Measurements from ENCODE around the gene NUP210. TPM values are rescaled to one million over a fixed set of nuclear protein-coding genes. Genes with fewer than 3 reads are reported as not detected.

The NUP210 gene
- polyA plus RNA-seq, 1 of the 3 experiments (the other 2 are of a cell fraction): 1.8 TPM

DNA sequence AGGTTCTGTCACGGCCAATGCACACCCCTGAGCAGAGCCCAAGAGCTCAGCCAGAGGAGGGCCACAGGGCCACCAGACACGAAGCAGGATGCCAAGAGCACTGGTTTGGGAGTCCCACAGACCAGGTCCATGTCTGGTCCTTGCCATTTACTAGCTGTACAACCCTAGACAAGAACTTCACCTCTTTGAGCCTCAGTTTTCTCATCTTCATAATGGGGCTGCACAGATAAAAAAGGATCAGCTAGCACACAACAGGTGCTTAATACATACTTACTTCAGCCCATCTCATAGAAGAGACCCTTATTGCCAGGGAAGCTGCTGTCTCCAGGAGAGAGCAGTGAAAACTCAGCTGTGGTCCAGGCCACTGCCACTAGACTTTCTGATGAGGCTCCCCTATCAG lies 152.0 kb downstream of the NUP210 start (continued):
- TF ChIP-seq, protein P1, sequence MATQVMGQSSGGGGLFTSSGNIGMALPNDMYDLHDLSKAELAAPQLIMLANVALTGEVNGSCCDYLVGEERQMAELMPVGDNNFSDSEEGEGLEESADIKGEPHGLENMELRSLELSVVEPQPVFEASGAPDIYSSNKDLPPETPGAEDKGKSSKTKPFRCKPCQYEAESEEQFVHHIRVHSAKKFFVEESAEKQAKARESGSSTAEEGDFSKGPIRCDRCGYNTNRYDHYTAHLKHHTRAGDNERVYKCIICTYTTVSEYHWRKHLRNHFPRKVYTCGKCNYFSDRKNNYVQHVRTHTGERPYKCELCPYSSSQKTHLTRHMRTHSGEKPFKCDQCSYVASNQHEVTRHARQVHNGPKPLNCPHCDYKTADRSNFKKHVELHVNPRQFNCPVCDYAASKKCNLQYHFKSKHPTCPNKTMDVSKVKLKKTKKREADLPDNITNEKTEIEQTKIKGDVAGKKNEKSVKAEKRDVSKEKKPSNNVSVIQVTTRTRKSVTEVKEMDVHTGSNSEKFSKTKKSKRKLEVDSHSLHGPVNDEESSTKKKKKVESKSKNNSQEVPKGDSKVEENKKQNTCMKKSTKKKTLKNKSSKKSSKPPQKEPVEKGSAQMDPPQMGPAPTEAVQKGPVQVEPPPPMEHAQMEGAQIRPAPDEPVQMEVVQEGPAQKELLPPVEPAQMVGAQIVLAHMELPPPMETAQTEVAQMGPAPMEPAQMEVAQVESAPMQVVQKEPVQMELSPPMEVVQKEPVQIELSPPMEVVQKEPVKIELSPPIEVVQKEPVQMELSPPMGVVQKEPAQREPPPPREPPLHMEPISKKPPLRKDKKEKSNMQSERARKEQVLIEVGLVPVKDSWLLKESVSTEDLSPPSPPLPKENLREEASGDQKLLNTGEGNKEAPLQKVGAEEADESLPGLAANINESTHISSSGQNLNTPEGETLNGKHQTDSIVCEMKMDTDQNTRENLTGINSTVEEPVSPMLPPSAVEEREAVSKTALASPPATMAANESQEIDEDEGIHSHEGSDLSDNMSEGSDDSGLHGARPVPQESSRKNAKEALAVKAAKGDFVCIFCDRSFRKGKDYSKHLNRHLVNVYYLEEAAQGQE (IDR thresholded peaks at IDR 0.05; ENCODE audit: low read depth, low read length): no peak
- no peak for TF ChIP-seq TCF12 (IDR thresholded peaks at IDR 0.05)
- no peak for TF ChIP-seq FOXJ3 (CRISPR knock-in tag; IDR thresholded peaks at IDR 0.05)
- no peak for TF ChIP-seq TAF1 (IDR thresholded peaks at IDR 0.05; ENCODE audit: borderline replicate concordance, low read depth, low read length)
- no peak for TF ChIP-seq EZH2phosphoT487 (IDR thresholded peaks at IDR 0.05; ENCODE audit: borderline replicate concordance, low read depth)
- no peak for TF ChIP-seq SMC3 (IDR thresholded peaks at IDR 0.05; ENCODE audit: low read depth, low read length)

DNA sequence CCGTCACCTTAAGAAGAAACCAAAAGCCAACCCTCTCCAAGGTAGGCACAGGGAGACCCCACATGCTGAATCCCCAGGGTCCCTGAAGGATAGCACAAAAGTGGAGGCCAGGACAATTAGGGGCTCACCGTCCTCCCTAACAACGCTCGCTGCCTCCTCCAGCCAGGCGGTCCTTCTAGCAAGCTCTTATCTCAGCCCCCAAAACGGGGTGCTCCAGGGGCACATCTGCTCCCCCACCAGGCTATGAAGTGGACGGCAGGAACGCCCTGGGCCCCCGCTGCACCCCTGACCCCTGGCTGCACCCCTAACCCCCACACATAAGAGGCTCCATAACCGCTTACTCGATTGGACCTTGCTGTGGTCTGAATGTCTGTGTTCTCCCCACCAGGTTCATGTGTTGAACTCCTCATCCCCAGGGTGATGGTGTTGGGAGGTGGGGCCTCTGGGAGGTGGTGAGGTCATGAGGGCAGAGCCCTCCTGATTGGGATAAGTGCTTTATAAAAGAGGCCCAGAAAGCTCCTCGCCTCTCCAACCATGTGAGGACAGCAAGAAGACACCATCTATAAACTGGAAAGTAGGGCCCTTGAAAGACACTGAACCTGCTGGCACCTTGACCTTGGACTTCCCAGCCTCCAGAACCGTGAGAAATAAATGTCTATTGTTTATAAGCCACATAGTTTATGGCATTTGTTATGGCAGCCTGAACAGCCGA lies 153.3 kb downstream of the NUP210 start:
- H3K27ac ChIP-seq (ENCODE audit: low read depth in 2 of 2, low read length in 1 of 2): no peak overlapping the region
- H2AFZ ChIP-seq (ENCODE audit: low read depth): no peak overlapping the region
- H4K20me1 ChIP-seq (ENCODE audit: insufficient read depth): no peaks in the 10 kb centered on the region
- peaks cover 0 to 26% of the 10 kb centered on the region in 2 experiments; a peak in 1 of 4 replicates for H3K4me1 ChIP-seq (ENCODE audit: control insufficient read depth in 1 of 2, insufficient read depth in 2 of 2, low read depth in 1 of 2, low read length in 1 of 2)
- no peak for TF ChIP-seq MAX (IDR thresholded peaks at IDR 0.05; ENCODE audit: low read depth)
- TF ChIP-seq CHD2 (IDR thresholded peaks at IDR 0.05; ENCODE audit: low read length, partially characterized antibody): no peak
- no peak for TF ChIP-seq FOXM1 (IDR thresholded peaks at IDR 0.05; ENCODE audit: low read depth)
- TF ChIP-seq RCOR1 (IDR thresholded peaks at IDR 0.05; ENCODE audit: low read length): no peak
- no peak for TF ChIP-seq TAF1 (IDR thresholded peaks at IDR 0.05; ENCODE audit: borderline replicate concordance, low read depth, low read length)
- TF ChIP-seq, protein P2, sequence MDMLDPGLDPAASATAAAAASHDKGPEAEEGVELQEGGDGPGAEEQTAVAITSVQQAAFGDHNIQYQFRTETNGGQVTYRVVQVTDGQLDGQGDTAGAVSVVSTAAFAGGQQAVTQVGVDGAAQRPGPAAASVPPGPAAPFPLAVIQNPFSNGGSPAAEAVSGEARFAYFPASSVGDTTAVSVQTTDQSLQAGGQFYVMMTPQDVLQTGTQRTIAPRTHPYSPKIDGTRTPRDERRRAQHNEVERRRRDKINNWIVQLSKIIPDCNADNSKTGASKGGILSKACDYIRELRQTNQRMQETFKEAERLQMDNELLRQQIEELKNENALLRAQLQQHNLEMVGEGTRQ (IDR thresholded peaks at IDR 0.05; ENCODE audit: borderline replicate concordance, low read depth, low read length): no peak
- no peak for TF ChIP-seq RFX5 (IDR thresholded peaks at IDR 0.05; ENCODE audit: low read length)
- TF ChIP-seq, protein P3, sequence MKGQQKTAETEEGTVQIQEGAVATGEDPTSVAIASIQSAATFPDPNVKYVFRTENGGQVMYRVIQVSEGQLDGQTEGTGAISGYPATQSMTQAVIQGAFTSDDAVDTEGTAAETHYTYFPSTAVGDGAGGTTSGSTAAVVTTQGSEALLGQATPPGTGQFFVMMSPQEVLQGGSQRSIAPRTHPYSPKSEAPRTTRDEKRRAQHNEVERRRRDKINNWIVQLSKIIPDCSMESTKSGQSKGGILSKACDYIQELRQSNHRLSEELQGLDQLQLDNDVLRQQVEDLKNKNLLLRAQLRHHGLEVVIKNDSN (IDR thresholded peaks at IDR 0.05; ENCODE audit: borderline replicate concordance, low read depth): no peak
- no peak for TF ChIP-seq FOXJ3 (CRISPR knock-in tag; IDR thresholded peaks at IDR 0.05)
- TF ChIP-seq SMC3 (IDR thresholded peaks at IDR 0.05; ENCODE audit: low read depth, low read length): no peak
- no peak for TF ChIP-seq MXI1 (IDR thresholded peaks at IDR 0.05; ENCODE audit: low read depth, low read length)
- TF ChIP-seq PBX3 (IDR thresholded peaks at IDR 0.05): no peak
- no peak for TF ChIP-seq NFIC (IDR thresholded peaks at IDR 0.05; ENCODE audit: borderline replicate concordance)
- TF ChIP-seq JUND (IDR thresholded peaks at IDR 0.05): no peak
- no peak for TF ChIP-seq FOSL2 (IDR thresholded peaks at IDR 0.05; ENCODE audit: borderline replicate concordance, low read depth)
- no peak for TF ChIP-seq ELF1 (IDR thresholded peaks at IDR 0.05)
- no peaks in the 10 kb centered on the region for H3K36me3 ChIP-seq (replicated peaks in 1 of 2; ENCODE audit: control insufficient read depth in 1 of 2, insufficient read depth in 2 of 2, low read length in 1 of 2)
- H3K4me3 ChIP-seq (ENCODE audit: low read depth in 2 of 2, low read length in 1 of 2): no peak overlapping the region
- no peak overlapping the region for H3K9ac ChIP-seq
- H3K9me2 ChIP-seq: no peaks in the 10 kb centered on the region
- 63% methylated on average over 13 of the region's 14 CpGs for WGBS (ENCODE audit: low lambda C conversion rate)
- no peaks in the 10 kb centered on the region for H3K27me3 ChIP-seq (ENCODE audit: insufficient read depth)
- H3K9me3 ChIP-seq: no peaks in the 10 kb centered on the region
- CTCF ChIA-PET: interaction anchor here (1.0 to 1.1 kb wide), 3 partner anchors 9 to 175 kb away, joined by 3 to 5 read pairs (median 5); no protein-coding TSS in a partner anchor
- H3F3A ChIP-seq (replicated peaks; ENCODE audit: insufficient read depth): no peaks in the 10 kb centered on the region
- DNase-seq: no peak
- POLR2A ChIA-PET: no interaction called here
- no peak overlapping the region for H3K4me2 ChIP-seq
- H3K79me2 ChIP-seq (ENCODE audit: insufficient read depth): no peaks in the 10 kb centered on the region

Data from SK-N-SH (cell line).